Hepatocyte (in vitro differentiated cells): ENCODE results near the gene COBL. TPM values are rescaled to one million over a fixed set of nuclear protein-coding genes. Genes with fewer than 3 reads are reported as not detected.
A peak's percentile ranks its signal among the peaks of the same experiment; 100 is the strongest.

Source experiments
- DNase-seq: peaks from one replicate; pipeline ENCODE4 v3.0.0-alpha.2; 2016; ENCODE audit warnings: low spot score
- H2AFZ ChIP-seq: fragments of 200-600 bp; sonication (generic); 2 replicates; pipeline ENCODE4 v1.6.0; 2016; ENCODE audit warnings: antibody characterized with exemption, mild to moderate bottlenecking
- H3K27ac ChIP-seq: fragments of 200-600 bp; sonication (generic); 2 replicates; pipeline ENCODE4 v1.5.1; 2016; ENCODE audit warnings: mild to moderate bottlenecking
- H3K27me3 ChIP-seq: fragments of 200-600 bp; sonication (generic); 2 replicates; pipeline ENCODE4 v1.6.1; 2016
- H3K36me3 ChIP-seq: fragments of 200-600 bp; sonication (generic); replicated peaks from 2 replicates; pipeline ENCODE4 v1.5.1; 2016; ENCODE audit warnings: low read depth; ENCODE audit not compliant: insufficient read depth
- H3K4me1 ChIP-seq: fragments of 200-600 bp; sonication (generic); 2 replicates; pipeline ENCODE4 v1.5.1; 2016; ENCODE audit warnings: mild to moderate bottlenecking, moderate library complexity; ENCODE audit not compliant: insufficient read depth
- H3K4me2 ChIP-seq: fragments of 200-600 bp; sonication (generic); 2 replicates; pipeline ENCODE4 v1.6.0; 2016
- H3K4me3 ChIP-seq: fragments of 200-600 bp; sonication (generic); 2 replicates; pipeline ENCODE4 v1.5.1; 2016; ENCODE audit warnings: mild to moderate bottlenecking
- H3K79me2 ChIP-seq: fragments of 200-600 bp; sonication (generic); 2 replicates; pipeline ENCODE4 v1.6.0; 2017; ENCODE audit warnings: mild to moderate bottlenecking
- H3K9me2 ChIP-seq: fragments of 200-600 bp; sonication (generic); replicated peaks from 2 replicates; pipeline ENCODE4 v1.6.0; 2017; ENCODE audit warnings: mild to moderate bottlenecking; ENCODE audit not compliant: insufficient read depth
- H3K9me3 ChIP-seq: fragments of 200-600 bp; sonication (generic); 2 replicates; pipeline ENCODE4 v1.5.1; 2016; ENCODE audit warnings: low read depth, mild to moderate bottlenecking
- H4K20me1 ChIP-seq: fragments of 200-600 bp; sonication (generic); 2 replicates; pipeline ENCODE4 v1.6.0; 2016; ENCODE audit warnings: mild to moderate bottlenecking; ENCODE audit not compliant: insufficient read depth, poor library complexity, severe bottlenecking
- CTCF ChIP-seq: fragments of 200-600 bp; sonication (generic); IDR thresholded peaks from 2 replicates; pipeline ENCODE4 v1.5.1; 2016; ENCODE audit warnings: antibody characterized with exemption, mild to moderate bottlenecking; ENCODE audit not compliant: poor library complexity
- EZH2 ChIP-seq: fragments of 200-600 bp; sonication (generic); IDR thresholded peaks from 2 replicates; pipeline ENCODE4 v1.6.1; 2016; ENCODE audit warnings: antibody characterized with exemption, mild to moderate bottlenecking, borderline replicate concordance
- EZH2phosphoT487 ChIP-seq: fragments of 200-600 bp; sonication (generic); IDR thresholded peaks from one replicate; pipeline ENCODE4 v1.6.1; 2018; ENCODE audit warnings: antibody characterized with exemption, mild to moderate bottlenecking, low read depth, moderate library complexity; ENCODE audit not compliant: unreplicated experiment, severe bottlenecking
- WGBS: methylation state at CpG from one replicate; pipeline ENCODE4 v1.1.6; 2016; ENCODE audit warnings: low lambda C conversion rate; ENCODE audit errors: missing lambda C conversion rate; 5-methylcytosine and 5-hydroxymethylcytosine counted together
- polyA plus RNA-seq: library from polyadenylated mRNA; unstranded; fragments of >200 nt; fragmentation: Nextera tagmentation; extraction: Ambion mirVana; gene quantifications from 2 replicates; pipeline ENCODE4 v1.2.1, GENCODE V29; 2016
- total RNA-seq: library from RNA; depleted of rRNA; stranded (reverse); fragments of >200 nt; gene quantifications from 2 replicates; pipeline ENCODE4 v1.2.3, GENCODE V29; 2014

COBL gene
- total and polyA plus RNA-seq, 2 experiments from 2014 or later, result 7.8 to 20.5 TPM

GRCh38 chr7:51045319-51046102 is 271.1 kb downstream of the COBL start:
- H3K4me1 ChIP-seq, result peaks cover 10% of the 10 kb centered on the region
- H3K9me2 ChIP-seq, result no peaks in the 10 kb centered on the region
- WGBS, result 77% methylated on average over 14 of the region's 14 CpGs
- H3K4me3 ChIP-seq, result no peak overlapping the region
- H3K36me3 ChIP-seq, result no peaks in the 10 kb centered on the region
- H2AFZ ChIP-seq, result no peak overlapping the region
- H3K4me2 ChIP-seq, result no peak overlapping the region
- DNase-seq, result peak; percentile 62
- peak overlapping the region; percentile 84 for H3K27ac ChIP-seq
- TF ChIP-seq EZH2phosphoT487, result no peak
- TF ChIP-seq CTCF, result no peak
- TF ChIP-seq EZH2, result no peak
- H3K79me2 ChIP-seq, result no peaks in the 10 kb centered on the region
- no peaks in the 10 kb centered on the region for H4K20me1 ChIP-seq
- H3K9me3 ChIP-seq, result no peaks in the 10 kb centered on the region
- H3K27me3 ChIP-seq, result no peaks in the 10 kb centered on the region

GRCh38 chr7:51043461-51043860 is 273.1 kb downstream of the COBL start:
- H2AFZ ChIP-seq, result no peak overlapping the region
- H3K4me1 ChIP-seq, result peaks cover 10% of the 10 kb centered on the region
- H3K36me3 ChIP-seq, result no peaks in the 10 kb centered on the region
- no peak for DNase-seq
- H3K79me2 ChIP-seq, result no peaks in the 10 kb centered on the region
- WGBS, result 88% methylated on average over 14 of the region's 14 CpGs
- H3K4me3 ChIP-seq, result no peak overlapping the region
- no peak overlapping the region for H3K27ac ChIP-seq
- TF ChIP-seq CTCF (no peak), EZH2 (no peak), EZH2phosphoT487 (no peak)
- H3K4me2 ChIP-seq, result no peak overlapping the region
- H3K27me3 ChIP-seq, result no peaks in the 10 kb centered on the region
- H3K9me3 ChIP-seq, result no peaks in the 10 kb centered on the region
- no peaks in the 10 kb centered on the region for H4K20me1 ChIP-seq
- no peaks in the 10 kb centered on the region for H3K9me2 ChIP-seq

- no peak for DNase-seq
- H3K9me2 ChIP-seq, result no peaks in the 10 kb centered on the region
- no peak overlapping the region for H3K4me3 ChIP-seq
- no peak overlapping the region for H3K4me2 ChIP-seq
- no peaks in the 10 kb centered on the region for H3K36me3 ChIP-seq
- peaks cover 2% of the 10 kb centered on the region for H3K4me1 ChIP-seq
- no peak overlapping the region for H3K27ac ChIP-seq
- no peaks in the 10 kb centered on the region for H3K27me3 ChIP-seq
- H4K20me1 ChIP-seq, result no peaks in the 10 kb centered on the region
- no peak for TF ChIP-seq CTCF
- TF ChIP-seq EZH2, result no peak
- no peak overlapping the region for H2AFZ ChIP-seq
- no peaks in the 10 kb centered on the region for H3K9me3 ChIP-seq
- no peaks in the 10 kb centered on the region for H3K79me2 ChIP-seq
- 36% methylated on average over 6 of the region's 6 CpGs for WGBS
Observed at GRCh38 chr7:51040787-51041186, 275.8 kb downstream of the COBL start.

GRCh38 chr7:51038573-51038972 is 278.0 kb downstream of the COBL start:
- no peaks in the 10 kb centered on the region for H3K79me2 ChIP-seq
- no peak for DNase-seq
- no peaks in the 10 kb centered on the region for H3K9me3 ChIP-seq

More at GRCh38 chr7:51038573-51038972, 278.0 kb downstream of the COBL start:
- H3K27me3 ChIP-seq, result no peaks in the 10 kb centered on the region
- no peak overlapping the region for H3K27ac ChIP-seq
- TF ChIP-seq EZH2phosphoT487 (no peak), EZH2 (no peak), CTCF (no peak)
- no peak overlapping the region for H2AFZ ChIP-seq
- no peak overlapping the region for H3K4me3 ChIP-seq
- no peaks in the 10 kb centered on the region for H4K20me1 ChIP-seq
- no peaks in the 10 kb centered on the region for H3K36me3 ChIP-seq
- H3K4me1 ChIP-seq, result peaks cover 23% of the 10 kb centered on the region
- WGBS, result 89% methylated on average over 3 of the region's 3 CpGs
- no peaks in the 10 kb centered on the region for H3K9me2 ChIP-seq
- no peak overlapping the region for H3K4me2 ChIP-seq
